GM18867 (cell line): ENCODE measurements around the gene HESX1.

Experiments
- ATAC-seq: cut with Tn5 transposase; IDR thresholded peaks from one replicate; pipeline ENCODE4 v1.9.1; 2021; ENCODE audit warnings: mild to moderate bottlenecking, moderate library complexity; ENCODE audit not compliant: unreplicated experiment

The HESX1 gene

DNA sequence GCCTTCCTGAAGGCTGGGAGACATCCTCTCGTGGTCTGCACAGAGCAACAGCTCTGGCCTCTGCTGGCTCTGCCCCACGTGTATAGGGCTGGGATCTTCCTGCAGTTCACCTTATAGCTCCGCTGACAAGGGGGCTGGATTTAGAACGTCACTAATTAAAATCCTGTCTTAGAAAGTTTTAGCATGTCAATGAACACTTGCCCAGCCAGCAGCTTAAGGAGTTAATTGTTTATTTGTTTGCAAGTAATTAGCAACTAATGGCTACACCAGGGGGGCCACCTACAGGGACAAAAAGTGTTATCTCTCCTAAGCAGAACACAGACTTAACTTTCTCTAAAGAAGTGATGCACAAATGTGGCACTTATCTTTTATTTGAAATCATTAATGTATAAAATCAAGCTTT lies at the start of gene HESX1:
HESX1 (minus strand) TSS at position 84 of the 403 bp plus-strand sequence; CDS start at position 24, 60 bp downstream.
- ATAC-seq, result no peak

DNA sequence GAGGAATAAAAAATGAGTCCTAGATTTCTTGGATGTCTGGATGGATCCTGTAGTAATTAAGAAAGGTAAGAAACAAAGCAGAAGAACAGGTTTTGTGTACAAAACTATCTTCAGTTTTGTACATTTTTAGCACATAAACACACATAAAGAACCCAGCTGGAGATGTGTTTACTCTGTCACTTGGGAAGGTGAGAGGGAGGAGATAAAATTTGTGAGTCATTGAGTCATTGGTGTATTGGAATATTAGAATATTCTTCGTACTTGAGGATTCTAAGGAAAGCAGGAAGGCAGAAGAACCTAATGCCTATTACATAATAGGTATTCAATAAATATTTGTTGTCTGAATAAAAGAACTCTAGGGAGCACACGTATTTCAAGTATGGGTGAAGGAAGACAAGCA lies 45.2 kb upstream of the HESX1 start:
- ATAC-seq, result no peak

DNA sequence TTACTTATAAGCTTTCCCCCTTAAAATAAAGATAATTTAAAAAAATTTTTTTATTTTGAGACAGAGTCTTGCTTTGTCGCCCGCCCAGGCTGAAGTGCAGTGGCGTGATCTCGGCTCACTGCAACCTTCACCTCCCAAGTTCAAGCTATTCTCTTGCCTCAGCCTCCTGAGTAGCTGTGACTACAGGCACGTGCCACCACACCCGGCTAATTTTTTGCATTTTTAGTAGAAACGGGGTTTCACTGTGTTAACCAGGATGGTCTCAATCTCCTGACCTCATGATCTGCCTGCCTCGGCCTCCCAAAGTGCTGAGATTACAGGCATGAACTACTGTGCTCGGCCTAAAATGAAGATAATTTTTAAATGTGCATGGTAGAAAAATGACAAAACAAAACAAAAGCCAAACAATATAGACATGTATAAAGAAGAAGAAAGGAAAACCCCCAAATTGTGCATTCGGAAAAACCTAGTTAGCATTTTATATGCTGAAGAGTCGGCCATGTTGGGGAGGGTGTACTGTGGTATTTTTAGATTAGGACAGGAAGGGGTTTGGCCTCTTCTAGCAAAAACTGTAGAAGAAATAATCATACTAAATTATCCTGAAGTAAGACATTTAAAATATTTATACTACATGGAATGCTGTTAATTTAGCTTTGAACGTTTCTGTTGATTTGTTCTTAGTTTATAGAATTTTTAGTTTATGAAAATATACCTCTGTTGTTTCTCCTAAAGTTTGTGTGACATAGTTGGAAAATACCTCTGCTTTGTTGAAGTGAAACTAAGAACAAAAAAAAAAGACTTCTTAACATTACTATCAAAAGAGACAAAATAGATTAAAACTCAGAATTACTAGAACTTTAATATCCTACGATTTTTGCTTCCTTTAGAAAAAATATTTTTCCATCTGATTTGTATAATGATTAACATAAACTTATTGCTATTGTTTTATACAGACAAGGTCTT lies 35.1 kb upstream of the HESX1 start:
- no peak for ATAC-seq

DNA sequence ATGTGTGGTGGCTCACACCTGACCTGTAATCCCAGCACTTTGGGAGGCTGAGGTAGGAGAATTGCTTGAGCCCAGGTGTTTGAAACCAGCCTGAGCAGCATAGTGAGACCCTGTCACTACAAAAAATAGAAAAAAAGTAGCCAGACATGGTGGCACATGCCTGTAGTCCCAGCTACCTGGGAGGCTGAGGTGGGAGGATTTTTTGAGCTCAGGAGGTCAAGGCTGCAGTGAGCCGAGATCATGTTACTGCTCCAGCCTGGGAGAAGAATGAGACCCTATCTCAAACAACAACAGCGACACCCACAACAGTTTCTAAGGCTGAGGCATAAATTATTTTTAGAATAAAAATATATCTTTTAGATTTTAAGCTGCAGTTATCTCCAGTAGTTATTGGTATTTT lies 34.0 kb upstream of the HESX1 start:
- no peak for ATAC-seq

DNA sequence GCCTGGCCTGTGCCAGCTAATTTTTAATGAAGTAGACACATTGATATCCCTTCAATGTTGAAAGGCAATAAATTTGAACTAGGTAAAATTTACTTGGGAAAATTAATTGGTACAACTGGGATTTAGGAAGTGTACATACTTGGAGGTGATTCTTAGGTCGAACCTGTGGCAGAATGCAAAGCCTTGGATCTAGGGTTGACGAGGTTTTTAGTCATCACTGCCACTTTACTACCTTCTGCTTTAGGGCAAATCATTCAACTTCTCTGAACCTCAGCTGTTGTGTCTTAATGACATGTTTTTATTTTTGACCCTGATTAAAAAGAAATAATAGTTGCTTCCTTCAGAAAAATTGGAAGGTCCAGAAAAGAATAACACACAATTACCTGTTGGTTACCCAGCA lies 30.2 kb upstream of the HESX1 start:
- no peak for ATAC-seq

DNA sequence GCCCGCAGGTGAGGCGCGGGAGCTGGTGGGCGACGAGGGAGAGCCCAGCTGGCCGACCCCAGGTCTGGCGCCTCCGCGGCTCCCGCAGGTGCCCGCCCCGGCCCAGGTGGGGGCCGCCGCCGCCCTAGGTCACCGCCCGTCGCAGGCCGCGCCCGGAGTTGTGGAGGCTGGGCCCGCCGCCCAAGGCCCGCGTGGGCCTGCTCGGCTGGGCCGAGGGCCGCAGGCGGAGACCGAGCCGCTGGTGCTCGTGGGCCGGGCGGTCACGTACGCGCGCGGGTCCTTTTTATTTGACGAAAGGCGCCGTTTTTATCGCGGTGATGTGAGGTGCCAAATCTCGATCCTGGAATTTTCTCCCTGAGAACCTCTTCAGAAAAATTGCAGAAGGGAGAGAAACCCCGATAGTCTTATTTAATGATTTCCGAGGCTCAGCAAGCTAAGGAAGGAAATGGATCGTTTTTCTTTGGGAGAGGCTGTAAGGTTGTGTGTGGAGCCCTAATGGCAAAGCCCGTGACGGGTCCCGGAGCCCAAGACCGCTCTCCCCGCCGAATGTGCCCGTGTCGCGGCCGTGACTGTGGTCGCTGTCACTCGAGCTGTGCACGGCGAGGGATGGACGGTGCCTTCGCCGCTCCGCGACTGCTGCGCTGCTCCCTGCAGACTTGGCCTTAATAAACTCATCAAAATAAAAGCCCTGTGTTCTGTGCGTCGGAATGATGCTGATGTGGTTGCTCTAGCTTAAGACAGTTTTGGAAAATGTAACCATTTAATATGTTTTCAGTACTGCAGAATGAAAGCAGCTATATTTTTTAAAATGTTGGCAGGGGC lies 28.4 kb upstream of the HESX1 start:
- ATAC-seq, result peak; percentile 48

DNA sequence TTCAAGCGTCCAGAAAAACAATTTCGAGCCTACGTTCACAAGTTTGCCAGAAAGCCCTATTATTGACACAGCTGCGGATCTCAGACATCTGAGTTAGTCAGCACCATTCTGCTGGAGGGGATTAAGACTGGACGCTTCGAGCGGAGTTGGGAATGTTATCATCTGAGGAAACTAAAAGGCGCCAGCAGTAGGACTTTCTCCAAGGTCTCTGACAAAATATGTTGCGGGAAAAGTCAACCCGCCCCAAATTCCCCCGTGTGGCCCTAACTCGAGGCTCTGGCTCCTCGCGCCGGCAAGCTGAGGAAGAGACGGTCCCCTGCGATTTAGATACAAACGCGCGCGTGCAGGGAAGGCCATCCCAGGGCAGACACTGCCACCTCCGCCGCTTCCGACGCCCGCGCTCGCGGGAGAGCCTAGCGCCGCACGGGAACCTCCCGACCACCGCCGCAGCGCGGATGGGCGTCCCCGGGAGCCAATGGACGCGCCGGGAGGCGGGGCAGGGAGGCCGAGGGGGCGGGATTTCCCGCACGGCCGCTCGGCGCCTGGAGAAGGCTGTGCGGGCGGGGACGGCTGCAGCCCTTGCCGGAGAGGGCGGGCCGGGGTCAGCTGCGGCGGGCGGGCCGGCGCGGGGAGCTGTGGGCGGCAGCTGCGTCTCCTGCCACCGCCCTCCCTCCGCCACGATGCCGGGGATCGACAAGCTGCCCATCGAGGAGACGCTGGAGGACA lies 27.6 kb upstream of the HESX1 start, which contains the start of gene APPL1:
APPL1 (plus strand) TSS at position 526 of the 726 bp plus-strand sequence; CDS start at position 681, 155 bp downstream.
- ATAC-seq, result peak; percentile 94

DNA sequence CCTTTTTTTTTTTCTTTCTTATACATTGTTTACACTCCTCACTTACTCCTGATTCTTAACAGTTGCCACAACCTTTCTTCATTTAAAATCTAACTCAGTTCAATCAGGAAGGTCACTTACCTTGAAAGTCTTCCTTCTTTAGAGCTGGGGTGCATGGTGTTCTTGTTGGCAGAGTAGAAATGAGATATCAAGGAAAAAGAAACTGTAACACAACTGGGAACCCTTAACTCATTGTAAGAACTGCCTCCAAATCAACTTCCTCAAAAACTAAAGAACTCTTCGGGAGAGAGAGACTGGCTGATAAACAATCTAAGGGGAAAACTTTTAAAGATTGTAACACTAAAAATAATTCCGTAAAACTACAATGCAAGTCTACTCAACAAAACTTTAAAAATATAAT lies 26.4 kb upstream of the HESX1 start:
- no peak for ATAC-seq

DNA sequence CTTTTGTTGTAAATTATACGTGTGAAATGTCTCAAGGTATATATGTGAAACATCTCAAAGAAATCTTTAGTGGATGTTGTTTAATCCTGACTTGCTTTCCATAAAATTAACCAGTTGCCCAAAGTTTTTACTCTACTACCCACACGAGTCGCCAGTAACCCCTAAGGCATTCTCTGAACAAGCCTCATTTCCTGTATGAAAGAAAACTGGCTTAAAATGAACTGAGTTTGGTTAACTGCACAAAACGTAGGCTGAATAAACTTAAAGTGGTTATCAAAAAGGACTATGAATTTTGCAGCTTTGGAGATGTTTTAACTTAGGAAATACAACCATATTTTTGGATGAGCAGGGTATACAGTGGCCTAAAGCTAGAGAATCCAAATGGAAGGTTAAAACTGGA lies 25.1 kb upstream of the HESX1 start:
- ATAC-seq, result no peak

DNA sequence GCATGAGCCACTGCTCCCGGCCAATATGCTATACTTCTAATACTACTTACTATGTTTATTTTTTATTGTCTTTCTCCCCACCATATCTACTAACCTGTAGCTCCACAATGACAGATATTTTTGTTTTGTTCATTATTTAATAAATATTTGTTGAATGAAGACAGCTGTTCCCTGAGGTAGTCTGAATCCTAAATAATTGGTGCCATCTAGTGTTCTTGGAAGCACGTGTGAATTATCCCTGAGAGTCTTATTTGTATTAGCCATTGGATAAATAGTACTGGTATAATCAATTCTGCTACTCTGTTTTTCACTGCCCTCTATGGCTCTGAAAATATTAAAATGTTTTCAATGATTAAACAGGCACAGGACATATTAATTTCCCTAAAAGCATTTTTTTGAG lies 22.1 kb upstream of the HESX1 start:
- ATAC-seq, result no peak

DNA sequence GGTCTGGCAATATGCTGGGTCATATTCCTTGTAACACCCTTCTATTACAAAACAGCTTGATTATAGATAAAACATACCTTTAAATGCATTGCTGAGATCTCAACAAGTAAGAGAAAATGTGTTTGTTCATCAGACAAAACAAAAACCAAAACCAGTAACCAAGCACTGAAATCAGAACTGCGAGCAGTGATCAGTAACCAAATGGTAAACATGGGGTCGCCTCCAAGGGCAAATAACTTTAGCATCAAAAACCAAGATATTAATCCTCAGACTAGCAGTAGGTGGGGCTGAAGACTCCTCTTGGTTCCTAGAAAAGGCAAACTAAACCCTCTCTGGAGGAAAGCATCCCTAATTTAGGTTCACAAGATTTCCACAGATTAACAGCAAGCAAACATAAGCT lies 6.6 kb upstream of the HESX1 start:
- ATAC-seq, result no peak

DNA sequence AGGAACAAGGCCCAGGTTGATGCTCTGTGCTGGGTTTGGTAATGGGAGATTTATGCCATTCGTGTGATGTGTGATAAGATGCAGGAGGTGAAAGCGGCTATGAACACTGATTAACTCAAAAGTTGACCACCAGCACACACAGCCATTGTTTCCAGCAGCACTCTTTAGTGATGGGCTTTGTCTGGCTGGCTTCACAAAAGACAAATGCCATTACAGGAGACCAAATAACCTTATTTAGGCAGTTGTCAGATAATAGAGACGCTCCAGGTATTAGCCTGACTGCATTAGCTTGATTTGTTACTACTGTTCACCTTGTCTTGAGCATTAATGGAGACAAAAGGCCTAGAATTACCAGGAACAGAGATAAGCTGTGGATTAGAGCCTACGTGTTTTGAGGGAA lies 5.1 kb downstream of the HESX1 start:
- no peak for ATAC-seq

DNA sequence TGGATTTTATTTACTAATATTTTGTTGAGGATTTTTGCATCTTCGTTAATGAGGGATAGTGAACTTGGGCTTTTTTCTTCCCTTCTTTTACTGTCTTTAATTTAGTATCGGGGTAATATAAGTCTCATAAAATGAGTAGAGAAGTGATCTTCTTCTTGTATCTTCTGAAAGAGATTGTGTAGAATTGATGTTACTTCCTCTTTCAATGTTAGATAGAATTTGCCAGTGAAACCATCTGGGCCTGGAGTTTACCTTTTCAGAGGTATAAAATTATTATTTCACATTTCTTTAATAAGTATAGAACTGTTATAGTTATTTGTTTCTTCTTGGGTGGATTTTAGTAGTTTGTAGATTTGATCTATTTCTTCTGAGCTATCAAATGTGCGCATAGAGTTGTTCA lies 7.8 kb downstream of the HESX1 start:
- no peak for ATAC-seq

DNA sequence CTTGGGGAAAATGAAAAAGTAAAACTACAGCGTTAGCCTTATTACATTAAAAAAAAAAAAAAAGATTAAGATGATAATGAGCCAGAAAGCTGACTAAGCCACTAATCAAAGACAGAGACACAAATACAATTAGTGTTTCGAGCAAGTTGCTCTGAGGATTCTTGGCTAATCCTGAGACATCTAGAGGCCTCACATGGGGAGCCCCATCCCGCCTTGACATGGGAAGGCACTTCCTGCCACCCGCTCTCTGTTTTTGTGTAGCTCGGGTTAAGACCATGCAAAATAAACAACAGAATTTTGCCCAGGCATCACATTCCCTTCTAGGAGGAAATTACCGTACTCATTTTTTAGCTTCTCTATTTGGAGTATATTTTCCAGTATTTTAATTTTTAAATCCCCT lies 15.3 kb downstream of the HESX1 start:
- no peak for ATAC-seq

DNA sequence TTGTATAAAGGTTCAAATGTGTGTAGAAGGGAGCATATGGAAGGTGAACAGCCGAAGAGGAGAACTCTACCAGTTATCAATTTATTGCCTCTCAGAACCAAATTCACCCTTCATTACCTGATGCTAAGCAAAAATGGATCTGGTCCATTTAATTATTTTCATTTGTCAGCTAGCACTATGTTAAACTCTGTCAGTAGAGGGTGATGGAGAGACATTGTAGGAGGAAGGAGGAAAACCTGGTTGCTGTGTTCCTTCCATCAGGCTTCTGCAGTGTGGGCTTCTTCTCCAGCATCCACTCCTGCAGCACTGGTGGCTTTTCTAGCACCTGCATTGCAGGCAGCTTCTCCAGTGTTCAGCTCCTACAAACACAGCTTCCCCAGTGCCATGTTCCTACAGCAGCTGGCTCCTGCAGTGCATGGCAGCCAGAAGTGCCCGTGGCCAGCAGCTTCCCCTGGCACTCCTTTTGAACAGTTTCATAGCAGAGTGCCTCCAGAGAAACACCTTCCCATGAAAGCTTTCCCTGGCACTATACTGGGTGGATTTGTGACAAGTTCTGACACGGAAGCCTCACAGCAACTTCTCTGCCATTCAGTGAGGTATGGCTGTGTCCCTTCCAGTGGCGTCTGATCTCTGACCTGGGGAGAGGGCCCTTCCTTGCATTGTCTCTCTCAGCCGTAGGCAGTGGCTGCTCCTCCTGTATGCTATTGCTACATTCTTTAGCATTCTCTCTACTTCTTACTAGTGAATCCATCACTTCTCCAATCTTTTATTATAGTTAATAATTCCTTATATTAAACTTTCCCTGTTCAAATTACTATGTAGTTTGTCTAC lies 20.0 kb downstream of the HESX1 start:
- no peak for ATAC-seq

DNA sequence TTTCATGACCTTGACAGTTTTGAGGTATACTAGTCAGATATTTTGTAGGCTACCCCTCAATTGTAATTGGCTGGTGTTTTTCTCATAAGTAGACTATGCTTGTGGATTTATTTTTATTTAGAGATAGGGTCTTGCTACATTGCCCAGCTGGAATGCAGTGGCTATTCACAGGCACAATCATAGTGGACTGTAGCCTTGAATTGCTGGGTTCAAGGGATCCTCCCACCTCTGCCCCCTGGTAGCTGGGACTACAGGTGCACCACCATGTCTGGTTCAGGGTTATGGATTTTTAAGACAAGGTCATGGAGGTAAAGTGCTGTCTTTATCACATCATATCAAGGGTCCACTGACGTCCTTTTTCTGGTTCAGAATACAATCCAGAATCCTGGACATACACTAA lies 23.7 kb downstream of the HESX1 start:
- no peak for ATAC-seq

DNA sequence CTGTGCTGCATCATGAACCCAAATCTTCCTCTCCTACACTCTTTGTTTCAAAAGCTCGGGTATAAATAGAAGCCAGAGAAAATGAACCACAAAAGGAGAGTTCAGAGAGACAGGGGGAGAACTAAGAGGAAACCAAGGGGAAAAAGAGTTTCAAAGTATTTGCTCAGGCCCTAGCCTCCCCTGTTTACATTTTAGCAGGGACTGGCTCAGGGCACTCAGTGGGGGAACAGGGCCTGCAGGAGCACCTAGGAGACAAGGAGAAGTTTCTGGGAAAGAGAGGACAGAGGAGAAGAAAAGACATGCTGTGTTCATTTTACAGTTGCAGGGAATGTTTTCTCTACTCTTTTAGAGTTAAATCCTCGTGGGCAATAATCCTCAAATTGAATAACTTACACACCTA lies 26.1 kb downstream of the HESX1 start:
- no peak for ATAC-seq

DNA sequence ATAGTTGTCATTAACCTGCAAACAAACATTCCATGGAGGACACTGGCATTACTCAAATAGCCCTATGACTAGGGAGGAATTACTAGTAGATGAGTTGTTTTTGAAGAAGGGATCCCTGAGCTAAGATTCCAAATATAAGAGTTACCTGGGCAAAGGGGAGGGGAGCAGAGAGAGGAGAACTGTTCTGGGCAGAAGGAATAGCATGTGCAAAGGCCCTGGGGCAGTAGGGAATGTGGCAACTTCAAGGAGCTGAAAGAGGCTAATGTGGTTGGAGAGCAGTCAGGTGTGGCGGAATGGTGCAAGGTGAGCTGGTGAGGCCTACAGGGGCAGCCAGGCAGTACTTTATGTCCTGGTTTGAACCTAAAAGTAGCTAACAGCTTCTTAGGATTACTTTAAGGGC lies 28.8 kb downstream of the HESX1 start:
- no peak for ATAC-seq

DNA sequence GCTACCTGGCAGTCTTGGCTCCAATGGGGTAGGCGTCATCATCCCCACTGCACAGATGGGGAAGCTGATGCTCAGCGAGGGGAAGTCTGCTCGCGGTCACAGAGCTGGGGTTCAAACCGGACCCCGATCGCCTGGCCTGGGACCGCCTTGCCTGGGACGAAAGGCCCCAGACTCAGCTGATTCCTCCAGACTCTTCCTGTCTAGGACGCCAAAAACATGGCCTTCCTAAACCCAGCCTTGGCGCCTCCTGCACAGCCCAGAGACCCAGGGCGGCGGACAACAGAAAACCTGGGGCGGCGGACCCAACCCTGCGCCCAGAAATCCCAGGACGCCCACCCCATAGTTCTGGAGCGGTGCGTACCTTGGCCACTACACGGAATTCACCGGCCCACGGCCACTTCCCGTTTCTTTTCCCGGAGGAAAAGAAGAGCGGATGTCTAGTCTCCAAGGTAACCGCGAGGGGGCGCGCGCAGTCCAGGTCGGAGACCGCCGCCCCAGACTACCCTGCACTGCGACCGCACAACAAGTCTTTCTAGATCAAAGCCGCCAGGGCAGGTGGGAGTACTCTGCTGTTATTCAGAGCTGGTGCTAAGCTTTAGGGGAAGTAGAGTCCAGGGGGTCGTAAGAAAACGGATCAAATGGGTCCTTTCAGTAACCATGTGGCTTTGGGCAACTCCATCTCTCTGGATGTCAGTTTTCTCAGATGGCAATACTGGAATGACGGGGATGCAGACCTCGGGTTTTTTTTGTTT lies 29.7 kb downstream of the HESX1 start:
- no peak for ATAC-seq

DNA sequence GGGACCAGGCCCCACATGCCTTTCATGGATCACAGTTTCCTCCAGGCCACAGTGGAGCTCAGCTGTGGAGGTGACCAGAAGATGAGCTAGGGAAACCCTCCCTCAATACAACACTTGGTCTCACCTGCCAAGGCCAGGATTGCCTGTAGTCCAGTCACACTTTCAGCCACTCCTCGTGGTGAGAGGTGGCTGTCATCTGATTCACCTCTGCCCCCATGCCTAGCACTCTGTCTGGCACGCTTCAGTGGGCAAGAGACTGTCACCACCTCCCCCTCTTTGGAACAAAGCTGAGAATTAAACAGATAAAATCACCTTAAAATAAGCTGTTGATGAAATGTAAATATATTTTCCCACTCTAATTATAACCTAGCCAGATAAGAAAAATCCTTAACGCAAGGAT lies 30.7 kb downstream of the HESX1 start:
- no peak for ATAC-seq
